HL-60 (cell line): ENCODE results near the gene PCYOX1L.

Source experiments
- DNase-seq, 2 experiments: peaks; one replicate each; pipeline ENCODE4 v3.0.0-alpha.2; 2010 to 2020; ENCODE audit warnings: low read depth in 1 of 2, low spot score in 1 of 2
- H3K27ac ChIP-seq: fragments of 250-450 bp; sonication (Bioruptor Pico); replicated peaks from 2 replicates; pipeline ENCODE4 v1.5.1; 2020; ENCODE audit warnings: mild to moderate bottlenecking, moderate library complexity
- H3K27me3 ChIP-seq: fragments of 250-450 bp; sonication (Bioruptor Pico); 2 replicates; pipeline ENCODE4 v1.5.1; 2021; ENCODE audit warnings: mild to moderate bottlenecking, moderate library complexity; ENCODE audit not compliant: insufficient read depth, poor library complexity, severe bottlenecking
- H3K4me3 ChIP-seq: replicated peaks from 2 replicates; pipeline ENCODE4 v1.5.1; 2011; ENCODE audit warnings: mild to moderate bottlenecking, control low read depth, low read length; ENCODE audit not compliant: insufficient read depth
- GABPA ChIP-seq: IDR thresholded peaks from 2 replicates; pipeline ENCODE4 v1.6.1; 2012; ENCODE audit warnings: low read depth
- POLR2AphosphoS5 ChIP-seq: IDR thresholded peaks from 2 replicates; pipeline ENCODE4 v1.6.1; 2012; ENCODE audit warnings: low read depth
- REST ChIP-seq: IDR thresholded peaks from 2 replicates; pipeline ENCODE4 v1.6.1; 2012; ENCODE audit warnings: low read depth; ENCODE audit not compliant: insufficient replicate concordance
- SPI1 ChIP-seq: IDR thresholded peaks from 2 replicates; pipeline ENCODE4 v1.6.1; 2012; ENCODE audit warnings: low read depth, mild to moderate bottlenecking, borderline replicate concordance
- TF ChIP-seq, protein P1 (sequence below): IDR thresholded peaks from one replicate; pipeline ENCODE4 v1.5.1; 2011; ENCODE audit warnings: low read length, control low read depth, inconsistent platforms; ENCODE audit not compliant: insufficient read depth

PCYOX1L gene

DNA sequence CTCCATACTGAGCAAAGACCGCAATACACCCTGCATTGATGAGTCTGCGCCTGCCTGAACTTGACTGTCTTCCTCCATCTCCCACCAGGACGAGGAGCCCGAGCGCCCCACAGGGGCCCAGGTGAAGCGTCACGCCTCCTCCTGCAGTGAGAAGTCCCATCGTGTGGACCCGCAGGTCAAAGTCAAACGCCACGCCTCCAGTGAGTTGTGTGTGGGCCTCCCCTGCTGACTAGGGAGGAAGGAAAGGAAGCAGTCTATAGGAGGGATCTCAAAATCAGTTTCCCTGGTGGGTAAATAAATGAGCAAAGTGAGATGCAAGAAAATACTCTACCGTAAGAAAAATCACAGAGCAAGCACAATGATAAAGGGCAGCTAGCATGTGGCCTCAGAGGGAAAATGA is 35.3 kb upstream of the PCYOX1L start:
- Histone ChIP-seq H3K4me3 (no peak overlapping the region), H3K27me3 (no peaks in the 10 kb centered on the region), H3K27ac (no peak overlapping the region)
- TF ChIP-seq, protein P1, sequence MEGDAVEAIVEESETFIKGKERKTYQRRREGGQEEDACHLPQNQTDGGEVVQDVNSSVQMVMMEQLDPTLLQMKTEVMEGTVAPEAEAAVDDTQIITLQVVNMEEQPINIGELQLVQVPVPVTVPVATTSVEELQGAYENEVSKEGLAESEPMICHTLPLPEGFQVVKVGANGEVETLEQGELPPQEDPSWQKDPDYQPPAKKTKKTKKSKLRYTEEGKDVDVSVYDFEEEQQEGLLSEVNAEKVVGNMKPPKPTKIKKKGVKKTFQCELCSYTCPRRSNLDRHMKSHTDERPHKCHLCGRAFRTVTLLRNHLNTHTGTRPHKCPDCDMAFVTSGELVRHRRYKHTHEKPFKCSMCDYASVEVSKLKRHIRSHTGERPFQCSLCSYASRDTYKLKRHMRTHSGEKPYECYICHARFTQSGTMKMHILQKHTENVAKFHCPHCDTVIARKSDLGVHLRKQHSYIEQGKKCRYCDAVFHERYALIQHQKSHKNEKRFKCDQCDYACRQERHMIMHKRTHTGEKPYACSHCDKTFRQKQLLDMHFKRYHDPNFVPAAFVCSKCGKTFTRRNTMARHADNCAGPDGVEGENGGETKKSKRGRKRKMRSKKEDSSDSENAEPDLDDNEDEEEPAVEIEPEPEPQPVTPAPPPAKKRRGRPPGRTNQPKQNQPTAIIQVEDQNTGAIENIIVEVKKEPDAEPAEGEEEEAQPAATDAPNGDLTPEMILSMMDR, result no peak
- TF ChIP-seq REST (no peak), POLR2AphosphoS5 (no peak), SPI1 (no peak), GABPA (no peak)
- DNase-seq, result no peak

- TF ChIP-seq, protein P1, result no peak
- no peak for TF ChIP-seq SPI1
- TF ChIP-seq GABPA, result no peak
- no peak for TF ChIP-seq POLR2AphosphoS5
- TF ChIP-seq REST, result no peak
- H3K27ac ChIP-seq, result no peak overlapping the region
- H3K4me3 ChIP-seq, result no peak overlapping the region
- H3K27me3 ChIP-seq, result no peaks in the 10 kb centered on the region
- DNase-seq, result no peak
These were observed 34.6 kb upstream of the PCYOX1L start for GRCh38 chr5:149323210-149323609.

DNA sequence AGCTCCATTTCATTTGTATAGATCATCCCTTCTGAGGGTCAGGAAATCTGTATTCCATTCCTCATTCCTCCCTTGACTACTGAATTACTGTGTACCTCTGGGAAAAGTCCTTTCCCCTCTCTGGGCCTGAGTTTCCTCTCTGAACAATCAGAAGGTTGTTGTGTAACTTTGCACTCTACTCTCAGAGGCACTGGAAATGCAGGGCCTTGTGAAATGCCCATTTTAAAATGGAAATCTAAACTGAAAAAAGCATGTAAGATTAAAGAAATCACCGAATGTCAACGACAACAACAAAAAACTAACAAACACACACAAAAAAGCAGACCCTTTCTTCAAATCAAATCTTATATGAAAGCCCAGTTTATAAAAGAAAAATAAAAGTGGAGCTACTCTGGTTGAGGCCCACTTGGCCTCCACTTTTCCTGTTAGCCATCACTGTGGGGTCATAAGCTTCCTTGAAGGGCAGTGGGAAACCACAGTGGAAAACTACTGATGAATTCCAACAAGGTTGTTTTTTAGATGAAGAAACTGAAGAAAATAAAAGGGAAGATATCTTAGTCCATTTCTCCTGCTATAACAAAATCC is 34.1 kb upstream of the PCYOX1L start:
- TF ChIP-seq REST (no peak), GABPA (no peak)
- DNase-seq, result no peak
- no peaks in the 10 kb centered on the region for H3K27me3 ChIP-seq
- no peak overlapping the region for H3K27ac ChIP-seq
- no peak overlapping the region for H3K4me3 ChIP-seq
